Heart left ventricle (tissue), 16 donors: ENCODE results near the gene PLPPR3. TPM values are rescaled to one million over a fixed set of nuclear protein-coding genes. Genes with fewer than 3 reads are reported as not detected.
"Not testable (repeated sequence)": the region's sequence is repeated elsewhere in the genome, so short reads cannot be mapped to it uniquely, and the experiment has no call there.

Experiments used
- ATAC-seq, 4 donors: fragments of 200-7000 bp; cut with Tn5 transposase; one replicate each; pipeline ENCODE4 v1.9.1; 2020 to 2022; ENCODE audit warnings: moderate library complexity in 4 of 4, mild to moderate bottlenecking in 3 of 4, moderate number of reproducible peaks in 1 of 4
- DNase-seq, 5 donors: peaks; one replicate each; pipeline ENCODE4 v3.0.0-alpha.2; 2020
- H3K27ac ChIP-seq, 12 donors: fragments of 200-600 bp; sonication (generic) in 4 of 12; one replicate each; pipeline versions ENCODE4 v1.5.0 to v1.8.0; 2016 to 2022; ENCODE audit warnings: mild to moderate bottlenecking in 2 of 12
- H3K27me3 ChIP-seq, 9 donors: fragments of 200-600 bp; sonication (generic) in 2 of 9; one replicate each; pipeline versions ENCODE4 v1.5.1 to v1.8.0; 2016 to 2022; ENCODE audit warnings: mild to moderate bottlenecking in 3 of 9
- H3K36me3 ChIP-seq, 9 donors: fragments of 200-600 bp; sonication (generic) in 2 of 9; one replicate each; pipeline versions ENCODE4 v1.5.0 to v1.8.0; 2018 to 2022; ENCODE audit warnings: mild to moderate bottlenecking in 2 of 9
- H3K4me1 ChIP-seq, 12 donors: fragments of 200-600 bp; sonication (generic) in 4 of 12; one replicate each; pipeline versions ENCODE4 v1.5.0 to v1.8.0; 2016 to 2022; ENCODE audit warnings: mild to moderate bottlenecking in 3 of 12
- H3K4me3 ChIP-seq, 12 donors: fragments of 200-600 bp; sonication (generic) in 4 of 12; one replicate each; pipeline versions ENCODE4 v1.5.0 to v1.8.0; 2017 to 2022; ENCODE audit warnings: mild to moderate bottlenecking in 9 of 12, moderate library complexity in 4 of 12
- H3K9me3 ChIP-seq, 12 donors: fragments of 200-600 bp; sonication (generic) in 4 of 12; one replicate each; pipeline versions ENCODE4 v1.5.0 to v1.8.0; 2016 to 2022; ENCODE audit warnings: mild to moderate bottlenecking in 1 of 12
- POLR2A ChIP-seq, 2 donors: fragments of 450-650 bp; IDR thresholded peaks; one replicate each; pipeline ENCODE4 v1.6.1; 2017; ENCODE audit warnings: antibody characterized with exemption in 2 of 2, mild to moderate bottlenecking in 2 of 2, moderate library complexity in 2 of 2
- WGBS, 4 donors: extraction: QIAGEN DNeasy Blood & Tissue Kit in 2 of 4; methylation state at CpG; one replicate each; pipeline versions ENCODE4 v1.1.5 to v1.1.7; 2013 to 2018; 5-methylcytosine and 5-hydroxymethylcytosine counted together
- intact Hi-C, 10 donors: fragments of 100-400 bp; cut with DNase I; formaldehyde crosslinking; loops; one replicate each; pipeline versions ENCODE4 v1.11.1 to v1.14.2; 2022
- polyA plus RNA-seq, 2 donors: library from polyadenylated mRNA; stranded (reverse); fragments of 200-250 nt; gene quantifications; one replicate each; pipeline ENCODE4 v1.2.3, GENCODE V29; 2013
- total RNA-seq, 9 donors: library from RNA; depleted of rRNA in 2 of 9; stranded (reverse); fragments of >200 nt in 2 of 9; fragmentation: NEBNext Ultra II Directional in 3 of 9; extraction: Animal tissue kit (Norgen Biotek cat#: 25700) in 3 of 9; gene quantifications; one replicate each; pipeline versions ENCODE4 v1.1.0 to v1.2.4, GENCODE V29; 2016 to 2023
- TF ChIP-seq, protein P1 (sequence below), 12 donors: fragments of 200-600 bp; sonication (generic) in 4 of 12; IDR thresholded peaks; one replicate each; pipeline versions ENCODE4 v1.5.0 to v1.8.0; 2018 to 2022; ENCODE audit warnings: antibody characterized with exemption in 12 of 12, mild to moderate bottlenecking in 5 of 12
- donor health status: ischemic (EF 13 %, LVEDD 7.1; RV severe dilation, severe dysfunction).
- donor health status: healthy with polysubstance abuse.
- donor health status: DM: no; HTN: yes; CAD: no.
- donor health status: DM: no; HTN: no; CAD: no.
- donor health status: ischemic (EF 25% LVEDD 6.9; RV normal size, moderate dysfunction).
- donor health status: ischemic (EF 25% LVEDD 5.7; RV mildly dilated, moderate dysfunction).
- donor health status: healthy.
- donor health status: DM: yes; HTN: yes; CAD: no.
- donor health status: ischemic (EF 35%, LVEDD 5.7; RV mildly dilated, moderate dysfunction).
- donor health status: nonischemic (EF 11% LVEDD 7.7; RV severe dilation, severe dysfunction).
- donor health status: DM: yes; HTN: yes; CAD: no.
- donor health status: PGD.
- donor health status: ischemic (EF 29% LVEDD 5.4; RV normal size, mild dysfunction).
- donor health status: nonischemic (EF 23%, LVEDD 6.1; RV moderate dilation, normal function).

The PLPPR3 gene
- total and polyA plus RNA-seq, 11 donors: 0.10 to 0.50 (median 0.14) TPM; not detected in 8

DNA sequence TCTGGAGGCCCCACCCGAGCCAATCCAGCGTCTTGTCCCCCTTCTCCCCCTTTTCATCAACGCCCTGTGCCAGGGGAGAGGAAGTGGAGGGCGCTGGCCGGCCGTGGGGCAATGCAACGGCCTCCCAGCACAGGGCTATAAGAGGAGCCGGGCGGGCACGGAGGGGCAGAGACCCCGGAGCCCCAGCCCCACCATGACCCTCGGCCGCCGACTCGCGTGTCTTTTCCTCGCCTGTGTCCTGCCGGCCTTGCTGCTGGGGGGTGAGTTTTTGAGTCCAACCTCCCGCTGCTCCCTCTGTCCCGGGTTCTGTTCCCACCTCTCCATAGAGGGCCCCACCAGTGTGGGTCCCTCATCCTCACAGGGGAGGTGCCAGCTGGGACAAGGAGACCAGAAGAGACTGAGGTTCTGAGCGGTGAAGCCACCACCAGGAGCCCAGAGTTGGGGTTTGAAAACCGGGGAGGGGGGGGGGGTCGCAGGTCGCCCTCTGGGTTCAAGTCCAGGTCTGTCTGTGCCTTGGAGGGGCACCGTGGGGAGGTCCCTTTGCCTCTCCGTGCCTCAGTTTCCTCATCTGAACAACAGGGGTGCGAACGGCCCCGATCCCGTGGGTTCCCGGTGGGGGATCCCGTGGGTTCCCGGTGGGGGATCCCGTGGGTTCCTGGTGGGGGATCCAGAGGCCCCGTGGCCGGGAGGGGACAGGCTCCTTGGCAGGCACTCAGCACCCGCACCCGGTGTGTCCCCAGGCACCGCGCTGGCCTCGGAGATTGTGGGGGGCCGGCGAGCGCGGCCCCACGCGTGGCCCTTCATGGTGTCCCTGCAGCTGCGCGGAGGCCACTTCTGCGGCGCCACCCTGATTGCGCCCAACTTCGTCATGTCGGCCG lies 30.6 kb upstream of the PLPPR3 start, which contains the start of gene ELANE:
Gene ELANE, plus strand, starts transcription at position 168 of the 878 bp plus-strand sequence. Its CDS starts 26 bp downstream, at position 194.
- intact Hi-C loops: loop anchor here in 3 of 10 donors (10.0 kb wide), 1 partner anchor 78 kb away; no protein-coding TSS in a partner anchor
- Histone ChIP-seq H3K27me3 (peaks cover 9 to 47% (median 15%) of the 10 kb centered on the region in 9 donors), H3K36me3 (no peaks in the 10 kb centered on the region), H3K9me3 (no peaks in the 10 kb centered on the region), H3K4me3 (peak within 1 kb of the TSS in 1 of 12 donors; percentile 6), H3K27ac (peak within 1 kb of the TSS in 10 of 12 donors; percentile 70 to 90 (median 80)), H3K4me1 (peaks cover 0 to 30% (median 9%) of the 10 kb centered on the region in 12 donors)
- 64 to 79% (median 68%) methylated on average over 19 to 55 of the region's 55 CpGs for whole genome bisulfite sequencing, 4 donors
- TF ChIP-seq, protein P1, sequence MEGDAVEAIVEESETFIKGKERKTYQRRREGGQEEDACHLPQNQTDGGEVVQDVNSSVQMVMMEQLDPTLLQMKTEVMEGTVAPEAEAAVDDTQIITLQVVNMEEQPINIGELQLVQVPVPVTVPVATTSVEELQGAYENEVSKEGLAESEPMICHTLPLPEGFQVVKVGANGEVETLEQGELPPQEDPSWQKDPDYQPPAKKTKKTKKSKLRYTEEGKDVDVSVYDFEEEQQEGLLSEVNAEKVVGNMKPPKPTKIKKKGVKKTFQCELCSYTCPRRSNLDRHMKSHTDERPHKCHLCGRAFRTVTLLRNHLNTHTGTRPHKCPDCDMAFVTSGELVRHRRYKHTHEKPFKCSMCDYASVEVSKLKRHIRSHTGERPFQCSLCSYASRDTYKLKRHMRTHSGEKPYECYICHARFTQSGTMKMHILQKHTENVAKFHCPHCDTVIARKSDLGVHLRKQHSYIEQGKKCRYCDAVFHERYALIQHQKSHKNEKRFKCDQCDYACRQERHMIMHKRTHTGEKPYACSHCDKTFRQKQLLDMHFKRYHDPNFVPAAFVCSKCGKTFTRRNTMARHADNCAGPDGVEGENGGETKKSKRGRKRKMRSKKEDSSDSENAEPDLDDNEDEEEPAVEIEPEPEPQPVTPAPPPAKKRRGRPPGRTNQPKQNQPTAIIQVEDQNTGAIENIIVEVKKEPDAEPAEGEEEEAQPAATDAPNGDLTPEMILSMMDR (IDR thresholded peaks at IDR 0.05): no peak
- TF ChIP-seq POLR2A (IDR thresholded peaks at IDR 0.05): no peak
- ATAC-seq (no peak), DNase-seq (peak in 1 of 5 donors; percentile 23)

DNA sequence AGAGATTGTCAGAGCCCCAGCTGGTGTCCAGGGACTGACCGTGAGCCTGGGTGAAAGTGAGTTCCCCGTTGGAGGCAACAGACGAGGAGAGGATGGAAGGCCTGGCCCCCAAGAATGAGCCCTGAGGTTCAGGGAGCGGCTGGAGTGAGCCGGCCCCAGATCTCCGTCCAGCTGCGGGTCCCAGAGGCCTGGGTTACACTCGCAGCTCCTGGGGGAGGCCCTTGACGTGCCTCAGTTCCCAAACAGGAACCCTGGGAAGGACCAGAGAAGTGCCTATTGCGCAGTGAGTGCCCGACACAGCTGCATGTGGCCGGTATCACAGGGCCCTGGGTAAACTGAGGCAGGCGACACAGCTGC lies 29.2 kb upstream of the PLPPR3 start:
- DNase-seq: no peak

DNA sequence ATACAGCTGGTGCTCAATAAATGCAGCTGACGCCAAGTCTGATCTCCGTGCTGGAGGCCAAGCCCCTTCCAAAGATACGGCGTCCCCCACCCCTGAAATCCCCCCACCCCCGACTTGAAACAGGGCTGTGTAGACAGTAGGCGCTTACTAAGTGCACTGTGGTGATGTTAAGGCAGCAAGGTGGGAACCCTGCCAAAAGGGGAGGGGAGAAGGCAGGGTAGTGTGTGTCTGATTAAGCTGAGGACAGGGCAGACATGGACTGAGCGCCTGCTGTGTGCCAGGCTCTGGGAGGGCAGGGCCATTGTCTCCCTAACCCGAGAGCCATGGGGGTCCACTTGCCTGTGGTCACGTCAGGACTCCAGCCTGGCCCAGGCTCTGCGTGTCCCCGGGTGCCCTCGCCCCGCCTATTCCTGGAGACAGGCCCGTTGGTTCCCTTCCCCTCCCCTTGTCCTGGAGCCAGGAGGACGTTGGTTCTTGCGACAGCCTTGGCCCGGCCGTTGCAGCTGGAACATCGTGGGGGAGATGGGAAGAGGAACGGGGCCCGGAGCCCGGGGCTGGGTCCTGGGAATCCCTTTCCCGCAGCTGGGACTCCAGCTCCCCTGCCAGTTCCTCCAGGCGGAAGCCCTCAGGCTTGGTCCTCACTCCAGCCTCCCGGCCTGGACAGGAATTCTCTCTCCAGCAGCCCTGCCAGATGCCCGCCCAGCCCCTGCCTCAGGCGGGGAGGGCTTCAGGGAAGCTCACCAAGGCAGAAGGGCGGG lies 28.6 kb upstream of the PLPPR3 start:
- WGBS, 4 donors: 18 to 37% (median 19%) methylated on average over 14 to 28 of the region's 28 CpGs
- H3K4me1 ChIP-seq: peaks cover 0 to 30% (median 9%) of the 10 kb centered on the region in 12 donors
- peak; percentile 88 to 96 (median 94) for DNase-seq
- H3K9me3 ChIP-seq: no peaks in the 10 kb centered on the region
- TF ChIP-seq, protein P1 (IDR thresholded peaks at IDR 0.05): no peak
- no peak for TF ChIP-seq POLR2A (IDR thresholded peaks at IDR 0.05)
- H3K4me3 ChIP-seq: peak overlapping the region in 8 of 12 donors; percentile 0 to 26 (median 14)
- H3K27ac ChIP-seq: peak overlapping the region; percentile 1 to 90 (median 79)
- peaks cover 12 to 63% (median 24%) of the 10 kb centered on the region in 9 donors for H3K27me3 ChIP-seq
- peak; percentile 86 to 92 (median 92) for ATAC-seq
- intact Hi-C loops: loop anchor here in 3 of 10 donors (10.0 kb wide), 1 partner anchor 76 kb away; no protein-coding TSS in a partner anchor
- H3K36me3 ChIP-seq: no peaks in the 10 kb centered on the region

More for the DNA sequence above, 29.2 kb upstream of the PLPPR3 start:
- TF ChIP-seq, protein P1 (IDR thresholded peaks at IDR 0.05): no peak
- TF ChIP-seq POLR2A (IDR thresholded peaks at IDR 0.05): no peak
- no peaks in the 10 kb centered on the region for H3K36me3 ChIP-seq
- ATAC-seq: no peak
- no peaks in the 10 kb centered on the region for H3K9me3 ChIP-seq
- peak overlapping the region; percentile 1 to 90 (median 79) for H3K27ac ChIP-seq
- peaks cover 0 to 30% (median 9%) of the 10 kb centered on the region in 12 donors for H3K4me1 ChIP-seq
- peak overlapping the region in 8 of 12 donors; percentile 0 to 26 (median 14) for H3K4me3 ChIP-seq
- H3K27me3 ChIP-seq: peaks cover 12 to 59% (median 24%) of the 10 kb centered on the region in 9 donors
- intact Hi-C loops: loop anchor here in 3 of 10 donors (10.0 kb wide), 1 partner anchor 76 kb away; no protein-coding TSS in a partner anchor
- WGBS, 4 donors: 43 to 60% (median 50%) methylated on average over 9 to 13 of the region's 13 CpGs

- H3K4me3 ChIP-seq, H3K36me3 ChIP-seq, ATAC-seq, H3K27ac ChIP-seq, DNase-seq, H3K9me3 ChIP-seq: not testable (repeated sequence)
- WGBS, 4 donors: 84 to 86% (median 85%) methylated on average over 8 of the region's 8 CpGs
- peaks cover 15 to 64% (median 24%) of the 10 kb centered on the region in 9 donors for H3K27me3 ChIP-seq
- intact Hi-C loops: loop anchor here in 1 of 10 donors (5.0 kb wide), 1 partner anchor 72 kb away; no protein-coding TSS in a partner anchor
- peaks cover 0 to 30% (median 9%) of the 10 kb centered on the region in 12 donors for H3K4me1 ChIP-seq
These were observed 27.4 kb upstream of the PLPPR3 start for GRCh38 chr19:849195-849594.
